ENCODE results near the gene RPUSD4.

The RPUSD4 gene

DNA sequence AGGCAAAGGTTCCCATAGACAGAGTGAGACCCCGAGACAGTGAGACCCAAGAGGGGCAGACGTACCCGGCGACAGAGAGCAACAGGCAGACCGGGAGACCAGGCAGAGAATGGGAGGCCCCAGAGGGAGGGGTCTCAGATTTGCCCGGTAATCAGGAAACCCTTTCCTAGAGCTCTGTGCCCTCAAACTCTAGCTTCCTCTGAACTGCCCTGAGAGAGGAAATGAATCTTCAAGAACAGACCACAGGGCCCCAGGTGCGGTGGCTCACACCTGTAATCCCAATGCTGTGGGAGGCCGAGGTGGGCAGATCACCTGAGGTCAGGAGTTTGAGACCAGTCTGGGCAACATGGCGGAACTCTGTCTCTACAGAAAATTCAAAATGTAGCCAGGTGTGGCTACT is 47.7 kb downstream of the RPUSD4 start:
- no peak for DNase-seq
- TF ChIP-seq POLR2A (IDR thresholded peaks at IDR 0.05; ENCODE audit: low read length) (no peak), GATA1 (IDR thresholded peaks at IDR 0.05; ENCODE audit: low read depth, low read length) (no peak)

DNA sequence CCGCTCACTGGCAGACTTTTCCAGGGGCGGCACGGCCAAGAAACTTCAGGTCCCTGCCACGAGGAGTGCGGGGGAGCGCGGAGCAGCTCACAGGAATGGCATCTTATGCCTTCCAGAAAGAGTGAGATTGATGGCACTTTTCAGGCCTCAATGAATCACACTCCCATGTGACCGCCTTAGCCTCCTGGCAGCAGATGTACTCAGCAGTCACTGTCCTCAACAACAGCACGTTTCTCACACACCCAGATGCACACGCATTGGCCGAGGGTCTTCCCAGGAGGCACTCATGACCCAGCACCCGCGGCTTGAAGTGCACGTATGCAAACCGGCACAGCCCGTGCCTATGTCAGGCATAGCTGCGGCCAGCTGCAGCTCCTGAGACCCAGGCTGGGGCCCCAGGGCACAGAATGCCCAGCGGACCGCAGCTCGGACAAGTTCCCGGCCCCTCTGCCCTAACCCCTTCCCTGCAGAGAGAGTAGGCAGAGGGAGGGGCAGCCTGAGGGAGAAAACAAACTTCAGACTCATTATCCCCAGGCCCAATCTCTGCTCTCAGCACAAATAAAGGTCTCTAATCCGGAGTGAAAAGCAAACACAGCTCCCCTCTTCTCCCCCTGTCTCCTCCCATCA is 48.3 kb downstream of the RPUSD4 start:
- TF ChIP-seq GATA1 (IDR thresholded peaks at IDR 0.05; ENCODE audit: low read depth, low read length) (no peak), POLR2A (IDR thresholded peaks at IDR 0.05; ENCODE audit: low read length) (no peak)
- DNase-seq = no peak

DNA sequence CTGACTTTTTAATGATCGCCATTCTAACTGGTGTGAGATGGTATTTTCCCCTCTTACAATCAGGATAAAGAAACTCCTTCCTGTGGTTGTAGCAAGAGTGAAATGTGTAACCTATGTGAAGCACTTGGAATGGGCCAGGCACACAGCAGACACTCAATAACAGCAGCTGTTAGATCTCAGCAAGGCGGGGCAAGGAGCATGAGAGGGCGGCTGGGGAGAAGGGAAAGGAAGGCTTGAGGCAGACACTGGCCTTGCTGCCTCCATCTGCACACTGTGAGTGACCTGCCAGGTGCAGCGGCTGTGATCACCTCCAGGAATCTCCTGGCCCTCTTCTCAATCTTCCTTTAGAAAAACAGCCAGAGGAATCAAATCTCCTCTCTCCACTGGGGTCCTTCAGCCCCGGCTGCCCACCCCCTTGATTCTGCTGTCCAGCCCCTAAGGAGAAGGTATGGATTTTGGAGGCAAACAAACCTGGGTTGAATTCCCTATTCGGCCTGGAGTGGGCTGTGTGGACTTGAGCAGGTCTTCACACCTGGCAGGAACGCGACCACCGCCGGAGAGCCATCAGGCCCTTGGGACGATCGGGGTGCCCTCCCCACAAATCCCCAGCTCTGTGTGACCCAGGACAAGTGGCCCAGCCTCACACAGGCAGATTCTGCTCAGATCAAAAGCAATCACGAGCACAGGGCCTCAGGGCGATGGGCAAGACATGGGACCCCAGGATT is 49.0 kb downstream of the RPUSD4 start:
- TF ChIP-seq POLR2A (IDR thresholded peaks at IDR 0.05; ENCODE audit: low read length) (no peak), GATA1 (IDR thresholded peaks at IDR 0.05; ENCODE audit: low read depth, low read length) (no peak)
- DNase-seq = no peak

DNA sequence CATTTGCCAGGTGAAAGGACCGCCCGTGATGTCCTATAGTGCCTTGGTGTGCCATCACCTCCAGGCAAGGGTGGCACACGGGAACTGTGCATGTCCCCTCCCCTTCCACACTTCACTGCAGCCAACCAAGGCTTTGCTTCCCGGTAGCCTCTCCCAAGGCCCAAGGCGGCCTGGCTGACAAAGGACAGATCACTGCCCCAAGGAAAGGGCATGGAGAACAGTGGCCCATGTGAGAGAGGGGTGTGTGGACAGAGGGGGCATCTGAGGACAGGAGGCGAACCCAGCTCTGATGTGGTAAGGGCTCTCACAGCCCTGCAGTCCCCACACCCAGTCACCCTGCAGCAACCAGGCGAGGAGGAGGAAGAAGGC is 50.4 kb downstream of the RPUSD4 start:
- no peak for DNase-seq
- no peak for TF ChIP-seq GATA1 (IDR thresholded peaks at IDR 0.05; ENCODE audit: low read depth, low read length)
- TF ChIP-seq POLR2A (IDR thresholded peaks at IDR 0.05; ENCODE audit: low read length) = no peak

GRCh38 chr11:126160345-126161022 is 51.0 kb downstream of the RPUSD4 start:
- TF ChIP-seq POLR2A (IDR thresholded peaks at IDR 0.05; ENCODE audit: low read length) = no peak
- no peak for TF ChIP-seq GATA1 (IDR thresholded peaks at IDR 0.05; ENCODE audit: low read depth, low read length)
- DNase-seq = no peak

DNA sequence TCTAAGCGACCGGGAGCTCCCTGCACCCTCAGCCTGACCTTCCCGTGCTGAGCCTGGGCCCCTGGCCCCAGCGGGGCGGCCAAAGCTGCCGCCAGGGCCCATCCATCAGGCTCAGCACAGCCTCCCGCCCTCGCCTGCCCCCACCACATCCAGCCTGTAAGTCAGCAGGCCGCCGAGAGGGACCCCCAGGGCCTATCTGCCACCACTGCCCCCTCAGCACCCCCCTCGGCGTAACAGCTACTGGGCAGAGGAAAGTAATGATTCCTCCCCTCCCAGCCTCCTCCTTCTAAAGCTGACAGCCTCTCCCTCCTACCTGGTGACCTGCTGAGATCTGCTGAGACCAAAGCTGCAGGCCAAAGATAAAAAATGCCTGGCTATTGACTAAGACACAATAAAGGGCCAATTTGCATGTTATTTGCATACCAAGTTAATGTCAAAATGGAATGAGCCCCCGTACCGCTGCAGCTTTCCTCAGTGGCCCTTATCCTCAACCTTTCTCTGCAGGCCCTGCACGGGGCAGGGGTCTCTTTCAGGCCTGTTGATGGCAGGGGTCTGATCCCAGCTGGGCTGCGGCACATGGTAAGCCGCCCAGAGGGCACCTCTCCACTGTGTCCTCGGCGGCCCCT is 51.6 kb downstream of the RPUSD4 start:
- DNase-seq = no peak
- TF ChIP-seq GATA1 (IDR thresholded peaks at IDR 0.05; ENCODE audit: low read depth, low read length) (no peak), POLR2A (IDR thresholded peaks at IDR 0.05; ENCODE audit: low read length) (no peak)

GRCh38 chr11:126158054-126158791 is 53.2 kb downstream of the RPUSD4 start:
- TF ChIP-seq GATA1 (IDR thresholded peaks at IDR 0.05; ENCODE audit: low read depth, low read length) (no peak), POLR2A (IDR thresholded peaks at IDR 0.05; ENCODE audit: low read length) (no peak)
- no peak for DNase-seq

- TF ChIP-seq POLR2A (IDR thresholded peaks at IDR 0.05; ENCODE audit: low read length) (no peak), GATA1 (IDR thresholded peaks at IDR 0.05; ENCODE audit: low read depth, low read length) (no peak)
- DNase-seq = no peak
These were observed 54.0 kb downstream of the RPUSD4 start for GRCh38 chr11:126157326-126158030.

- TF ChIP-seq GATA1 (IDR thresholded peaks at IDR 0.05; ENCODE audit: low read depth, low read length) (no peak), POLR2A (IDR thresholded peaks at IDR 0.05; ENCODE audit: low read length) (no peak)
- no peak for DNase-seq
These were observed 54.6 kb downstream of the RPUSD4 start for GRCh38 chr11:126156814-126157213.

- TF ChIP-seq POLR2A (IDR thresholded peaks at IDR 0.05; ENCODE audit: low read length) = no peak
- TF ChIP-seq GATA1 (IDR thresholded peaks at IDR 0.05; ENCODE audit: low read depth, low read length) = no peak
- DNase-seq = no peak
These were observed 55.9 kb downstream of the RPUSD4 start for GRCh38 chr11:126155402-126156187.

- DNase-seq = no peak
- no peak for TF ChIP-seq GATA1 (IDR thresholded peaks at IDR 0.05; ENCODE audit: low read depth, low read length)
- TF ChIP-seq POLR2A (IDR thresholded peaks at IDR 0.05; ENCODE audit: low read length) = no peak
These were observed 56.8 kb downstream of the RPUSD4 start for GRCh38 chr11:126154691-126155090.

DNA sequence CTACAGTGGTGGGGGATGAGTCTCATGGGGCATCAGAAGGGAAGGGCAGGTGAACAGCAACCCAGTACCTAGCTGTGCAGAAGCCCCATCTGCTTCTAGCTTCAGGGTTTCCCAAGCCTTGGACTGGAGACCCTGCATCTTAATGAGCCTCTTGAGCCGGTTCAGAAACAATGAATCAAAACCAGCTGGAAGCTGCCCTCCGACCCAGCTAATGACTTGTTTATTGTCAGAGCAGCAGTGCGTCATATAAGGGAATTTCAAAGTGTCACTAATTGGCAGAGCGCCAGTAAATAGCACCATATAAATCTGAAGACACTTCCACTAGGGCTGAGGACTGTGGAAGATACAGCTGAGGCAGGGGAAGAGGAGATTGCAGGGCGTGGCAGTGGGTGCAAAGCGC is 57.5 kb downstream of the RPUSD4 start:
- no peak for TF ChIP-seq GATA1 (IDR thresholded peaks at IDR 0.05; ENCODE audit: low read depth, low read length)
- TF ChIP-seq POLR2A (IDR thresholded peaks at IDR 0.05; ENCODE audit: low read length) = no peak
- DNase-seq = no peak
